ENCODE data around the gene PTPRT.

The PTPRT gene

GRCh38 chr20:42785041-42785440 is 404.7 kb downstream of the PTPRT start:
- Histone ChIP-seq H3K27me3 (ENCODE audit: control insufficient read depth, insufficient read depth, low read length) (no peaks in the 10 kb centered on the region), H3K36me3 (ENCODE audit: control insufficient read depth, insufficient read depth, low read length) (no peaks in the 10 kb centered on the region), H3K27ac (ENCODE audit: low read depth, low read length) (no peak overlapping the region), H3K9ac (ENCODE audit: low read length) (no peak overlapping the region), H3K4me3 (ENCODE audit: low read length) (no peak overlapping the region), H3K4me1 (ENCODE audit: control insufficient read depth, insufficient read depth, low read length) (no peaks in the 10 kb centered on the region)

- no peaks in the 10 kb centered on the region for H3K27me3 ChIP-seq (ENCODE audit: control insufficient read depth, insufficient read depth, low read length)
- no peaks in the 10 kb centered on the region for H3K36me3 ChIP-seq (ENCODE audit: control insufficient read depth, insufficient read depth, low read length)
- H3K4me3 ChIP-seq (ENCODE audit: low read length): no peak overlapping the region
- no peaks in the 10 kb centered on the region for H3K4me1 ChIP-seq (ENCODE audit: control insufficient read depth, insufficient read depth, low read length)
- H3K9ac ChIP-seq (ENCODE audit: low read length): no peak overlapping the region
- H3K27ac ChIP-seq (ENCODE audit: low read depth, low read length): no peak overlapping the region
Measured at GRCh38 chr20:42779216-42779615, 410.5 kb downstream of the PTPRT start.

- no peak overlapping the region for H3K27ac ChIP-seq (ENCODE audit: low read depth, low read length)
- H3K4me1 ChIP-seq (ENCODE audit: control insufficient read depth, insufficient read depth, low read length): no peaks in the 10 kb centered on the region
- H3K27me3 ChIP-seq (ENCODE audit: control insufficient read depth, insufficient read depth, low read length): no peaks in the 10 kb centered on the region
- no peaks in the 10 kb centered on the region for H3K36me3 ChIP-seq (ENCODE audit: control insufficient read depth, insufficient read depth, low read length)
- no peak overlapping the region for H3K9ac ChIP-seq (ENCODE audit: low read length)
- no peak overlapping the region for H3K4me3 ChIP-seq (ENCODE audit: low read length)
Measured at GRCh38 chr20:42775866-42776265, 413.8 kb downstream of the PTPRT start.

GRCh38 chr20:42775037-42775436 is 414.7 kb downstream of the PTPRT start:
- Histone ChIP-seq H3K4me1 (ENCODE audit: control insufficient read depth, insufficient read depth, low read length) (no peaks in the 10 kb centered on the region), H3K9ac (ENCODE audit: low read length) (no peak overlapping the region), H3K27me3 (ENCODE audit: control insufficient read depth, insufficient read depth, low read length) (no peaks in the 10 kb centered on the region), H3K36me3 (ENCODE audit: control insufficient read depth, insufficient read depth, low read length) (no peaks in the 10 kb centered on the region), H3K27ac (ENCODE audit: low read depth, low read length) (no peak overlapping the region), H3K4me3 (ENCODE audit: low read length) (no peak overlapping the region)

GRCh38 chr20:42763015-42763414 is 426.7 kb downstream of the PTPRT start:
- no peak overlapping the region for H3K4me3 ChIP-seq (ENCODE audit: low read length)
- H3K27ac ChIP-seq (ENCODE audit: low read depth, low read length): no peak overlapping the region
- H3K36me3 ChIP-seq (ENCODE audit: control insufficient read depth, insufficient read depth, low read length): no peaks in the 10 kb centered on the region
- no peaks in the 10 kb centered on the region for H3K27me3 ChIP-seq (ENCODE audit: control insufficient read depth, insufficient read depth, low read length)
- no peaks in the 10 kb centered on the region for H3K4me1 ChIP-seq (ENCODE audit: control insufficient read depth, insufficient read depth, low read length)
- no peak overlapping the region for H3K9ac ChIP-seq (ENCODE audit: low read length)

GRCh38 chr20:42756991-42757390 is 432.7 kb downstream of the PTPRT start:
- Histone ChIP-seq H3K36me3 (ENCODE audit: control insufficient read depth, insufficient read depth, low read length) (no peaks in the 10 kb centered on the region), H3K27ac (ENCODE audit: low read depth, low read length) (no peak overlapping the region), H3K27me3 (ENCODE audit: control insufficient read depth, insufficient read depth, low read length) (no peaks in the 10 kb centered on the region), H3K9ac (ENCODE audit: low read length) (no peak overlapping the region), H3K4me1 (ENCODE audit: control insufficient read depth, insufficient read depth, low read length) (no peaks in the 10 kb centered on the region), H3K4me3 (ENCODE audit: low read length) (no peak overlapping the region)

GRCh38 chr20:42754706-42755105 is 435.0 kb downstream of the PTPRT start:
- H3K4me1 ChIP-seq (ENCODE audit: control insufficient read depth, insufficient read depth, low read length): no peaks in the 10 kb centered on the region
- no peaks in the 10 kb centered on the region for H3K36me3 ChIP-seq (ENCODE audit: control insufficient read depth, insufficient read depth, low read length)
- H3K4me3 ChIP-seq (ENCODE audit: low read length): no peak overlapping the region
- H3K27me3 ChIP-seq (ENCODE audit: control insufficient read depth, insufficient read depth, low read length): no peaks in the 10 kb centered on the region
- H3K27ac ChIP-seq (ENCODE audit: low read depth, low read length): no peak overlapping the region
- no peak overlapping the region for H3K9ac ChIP-seq (ENCODE audit: low read length)

- H3K4me3 ChIP-seq (ENCODE audit: low read length): no peak overlapping the region
- no peaks in the 10 kb centered on the region for H3K27me3 ChIP-seq (ENCODE audit: control insufficient read depth, insufficient read depth, low read length)
- no peak overlapping the region for H3K9ac ChIP-seq (ENCODE audit: low read length)
- H3K36me3 ChIP-seq (ENCODE audit: control insufficient read depth, insufficient read depth, low read length): no peaks in the 10 kb centered on the region
- H3K27ac ChIP-seq (ENCODE audit: low read depth, low read length): no peak overlapping the region
- H3K4me1 ChIP-seq (ENCODE audit: control insufficient read depth, insufficient read depth, low read length): no peaks in the 10 kb centered on the region
Measured at GRCh38 chr20:42752620-42753019, 437.1 kb downstream of the PTPRT start.

GRCh38 chr20:42749556-42749955 is 440.1 kb downstream of the PTPRT start:
- Histone ChIP-seq H3K36me3 (ENCODE audit: control insufficient read depth, insufficient read depth, low read length) (no peaks in the 10 kb centered on the region), H3K27ac (ENCODE audit: low read depth, low read length) (no peak overlapping the region)

GRCh38 chr20:42747765-42748411 is 441.8 kb downstream of the PTPRT start:
- H3K4me1 ChIP-seq (ENCODE audit: control insufficient read depth, insufficient read depth, low read length): no peaks in the 10 kb centered on the region
- no peaks in the 10 kb centered on the region for H3K36me3 ChIP-seq (ENCODE audit: control insufficient read depth, insufficient read depth, low read length)
- no peaks in the 10 kb centered on the region for H3K27me3 ChIP-seq (ENCODE audit: control insufficient read depth, insufficient read depth, low read length)
- no peak overlapping the region for H3K9ac ChIP-seq (ENCODE audit: low read length)
- H3K4me3 ChIP-seq (ENCODE audit: low read length): no peak overlapping the region
- H3K27ac ChIP-seq (ENCODE audit: low read depth, low read length): no peak overlapping the region

More at GRCh38 chr20:42749556-42749955, 440.1 kb downstream of the PTPRT start:
- Histone ChIP-seq H3K27me3 (ENCODE audit: control insufficient read depth, insufficient read depth, low read length) (no peaks in the 10 kb centered on the region), H3K4me1 (ENCODE audit: control insufficient read depth, insufficient read depth, low read length) (no peaks in the 10 kb centered on the region), H3K9ac (ENCODE audit: low read length) (no peak overlapping the region), H3K4me3 (ENCODE audit: low read length) (no peak overlapping the region)

GRCh38 chr20:42744756-42745465 is 444.8 kb downstream of the PTPRT start:
- no peak overlapping the region for H3K4me3 ChIP-seq (ENCODE audit: low read length)
- peaks cover 4% of the 10 kb centered on the region for H3K4me1 ChIP-seq (ENCODE audit: control insufficient read depth, insufficient read depth, low read length)
- H3K27me3 ChIP-seq (ENCODE audit: control insufficient read depth, insufficient read depth, low read length): no peaks in the 10 kb centered on the region
- no peak overlapping the region for H3K27ac ChIP-seq (ENCODE audit: low read depth, low read length)
- no peaks in the 10 kb centered on the region for H3K36me3 ChIP-seq (ENCODE audit: control insufficient read depth, insufficient read depth, low read length)
- H3K9ac ChIP-seq (ENCODE audit: low read length): no peak overlapping the region

GRCh38 chr20:42742926-42743325 is 446.8 kb downstream of the PTPRT start:
- Histone ChIP-seq H3K27ac (ENCODE audit: low read depth, low read length) (no peak overlapping the region), H3K4me3 (ENCODE audit: low read length) (no peak overlapping the region), H3K27me3 (ENCODE audit: control insufficient read depth, insufficient read depth, low read length) (no peaks in the 10 kb centered on the region), H3K9ac (ENCODE audit: low read length) (no peak overlapping the region), H3K4me1 (ENCODE audit: control insufficient read depth, insufficient read depth, low read length) (peaks cover 4% of the 10 kb centered on the region), H3K36me3 (ENCODE audit: control insufficient read depth, insufficient read depth, low read length) (no peaks in the 10 kb centered on the region)

- Histone ChIP-seq H3K9ac (ENCODE audit: low read length) (no peak overlapping the region), H3K27ac (ENCODE audit: low read depth, low read length) (no peak overlapping the region), H3K27me3 (ENCODE audit: control insufficient read depth, insufficient read depth, low read length) (no peaks in the 10 kb centered on the region), H3K4me3 (ENCODE audit: low read length) (no peak overlapping the region), H3K4me1 (ENCODE audit: control insufficient read depth, insufficient read depth, low read length) (peaks cover 4% of the 10 kb centered on the region), H3K36me3 (ENCODE audit: control insufficient read depth, insufficient read depth, low read length) (no peaks in the 10 kb centered on the region)
Measured at GRCh38 chr20:42741906-42742305, 447.8 kb downstream of the PTPRT start.

Measured in rectal smooth muscle tissue (tissue), 1 donor.